Pancreas (tissue), 10 donors: ENCODE measurements around the gene ARHGAP35. TPM values are rescaled to one million over a fixed set of nuclear protein-coding genes. Genes with fewer than 3 reads are reported as not detected.

Experiments used
- ATAC-seq, 4 donors: fragments of 200-7000 bp; cut with Tn5 transposase; one replicate each; pipeline versions ENCODE4 v1.8.0 to v1.9.1; 2020; ENCODE audit warnings: mild to moderate bottlenecking in 4 of 4, moderate library complexity in 4 of 4
- DNase-seq, 6 donors: peaks; one replicate each; pipeline ENCODE4 v3.0.0-alpha.2; 2020
- FAIRE-seq: peaks from 2 replicates; lab custom pipeline; 2012; peaks lifted over from hg19 to GRCh38; lab: Jason Lieb, UNC
- H3K27ac ChIP-seq, 4 donors: fragments of 200-600 bp; sonication (generic); 1 replicate in 3 of 4; 2 replicates in 1 of 4; pipeline versions ENCODE4 v1.5.0 to v1.8.0; 2020
- H3K27me3 ChIP-seq, 4 donors: fragments of 200-600 bp; one replicate each; pipeline ENCODE4 v1.8.0; 2021
- H3K36me3 ChIP-seq, 3 donors: fragments of 200-600 bp; sonication (generic) in 1 of 3; one replicate each; pipeline versions ENCODE4 v1.5.0 to v1.8.0; 2020 to 2021
- H3K4me1 ChIP-seq, 3 donors: fragments of 200-600 bp; one replicate each; pipeline ENCODE4 v1.8.0; 2021
- H3K4me3 ChIP-seq, 4 donors: fragments of 200-600 bp; sonication (generic) in 2 of 4; one replicate each; pipeline versions ENCODE4 v1.5.0 to v1.8.0; 2020 to 2021
- H3K9me3 ChIP-seq, 4 donors: fragments of 200-600 bp; one replicate each; pipeline ENCODE4 v1.8.0; 2021
- CTCF ChIP-seq, 4 donors: fragments of 200-600 bp; sonication (generic) in 3 of 4; IDR thresholded peaks; one replicate each; pipeline versions ENCODE4 v1.5.0 to v1.8.0; 2021; ENCODE audit warnings: antibody characterized with exemption in 4 of 4
- WGBS, 2 donors: extraction: QIAGEN DNeasy Blood & Tissue Kit; methylation state at CpG; one replicate each; pipeline ENCODE4 v1.1.7; 2013; 5-methylcytosine and 5-hydroxymethylcytosine counted together
- intact Hi-C, 3 donors: fragments of 100-400 bp; cut with DNase I; formaldehyde crosslinking; loops; one replicate each; pipeline versions ENCODE4 v1.11.1 to v1.14.2; 2022
- polyA plus RNA-seq, 2 donors: library from polyadenylated mRNA; stranded (reverse); fragments of 200-250 nt; gene quantifications; one replicate each; pipeline ENCODE4 v1.2.3, GENCODE V29; 2013
- total RNA-seq, 6 donors: library from RNA; stranded (reverse); fragmentation: NEBNext Ultra II Directional in 4 of 6; extraction: Animal tissue kit (Norgen Biotek cat#: 25700) in 4 of 6; gene quantifications; one replicate each; pipeline versions ENCODE4 v1.2.1 to v1.2.4, GENCODE V29; 2021 to 2023
- donor health status: healthy with polysubstance abuse.
- donor health status: DM: no; HTN: no; CAD: no; lungs with moderate emphysema.
- donor health status: DM: no; HTN: no; CAD: no.
- donor health status: control.
- donor health status: control.
- donor health status: Bipolar disorder and iron deficiency.
- donor health status: DM: yes; HTN: yes; CAD: no.
- donor health status: DM: no; HTN: no; CAD: no.
- donor health status: DM: no; HTN: no; CAD: no.
- donor health status: DM: yes; HTN: yes; CAD: no.

The ARHGAP35 gene
- total and polyA plus RNA-seq, 8 donors = 8.4 to 26.8 (median 18.9) TPM

- H3K4me3 ChIP-seq = no peak overlapping the region
- H3K9me3 ChIP-seq = no peaks in the 10 kb centered on the region
- 67 to 82% methylated on average over 5 of the region's 5 CpGs for WGBS, 2 donors
- FAIRE-seq = no peak
- intact Hi-C loops = no loop called here
- DNase-seq = no peak
- H3K4me1 ChIP-seq = no peaks in the 10 kb centered on the region
- ATAC-seq = no peak
- no peak overlapping the region for H3K27ac ChIP-seq
- no peak for TF ChIP-seq CTCF (IDR thresholded peaks at IDR 0.05)
- no peaks in the 10 kb centered on the region for H3K36me3 ChIP-seq
- H3K27me3 ChIP-seq = no peaks in the 10 kb centered on the region
These were observed 35.1 kb upstream of the ARHGAP35 start for GRCh38 chr19:46825731-46826055.

GRCh38 chr19:46828484-46828883 lies 32.3 kb upstream of the ARHGAP35 start:
- intact Hi-C loops = no loop called here
- H3K9me3 ChIP-seq = no peaks in the 10 kb centered on the region
- H3K27ac ChIP-seq = no peak overlapping the region
- no peaks in the 10 kb centered on the region for H3K27me3 ChIP-seq
- TF ChIP-seq CTCF (IDR thresholded peaks at IDR 0.05) = no peak
- DNase-seq (no peak), ATAC-seq (no peak), FAIRE-seq (no peak)
- H3K4me1 ChIP-seq = no peaks in the 10 kb centered on the region
- H3K36me3 ChIP-seq = no peaks in the 10 kb centered on the region
- no peak overlapping the region for H3K4me3 ChIP-seq
- 74 to 81% methylated on average over 5 of the region's 5 CpGs for WGBS, 2 donors

- Histone ChIP-seq H3K27me3 (no peaks in the 10 kb centered on the region), H3K4me1 (no peaks in the 10 kb centered on the region), H3K36me3 (no peaks in the 10 kb centered on the region), H3K9me3 (no peaks in the 10 kb centered on the region), H3K27ac (no peak overlapping the region), H3K4me3 (no peak overlapping the region)
- intact Hi-C loops = loop anchor here in 1 of 3 donors (10.0 kb wide), 1 partner anchor 76 kb away; no protein-coding TSS in a partner anchor
- no peak for TF ChIP-seq CTCF (IDR thresholded peaks at IDR 0.05)
- WGBS, 2 donors = 89 to 95% methylated on average over 2 of the region's 2 CpGs
- ATAC-seq = no peak
- no peak for DNase-seq
- FAIRE-seq = no peak
These were observed 29.9 kb upstream of the ARHGAP35 start for GRCh38 chr19:46830864-46831263.

- no peak overlapping the region for H3K27ac ChIP-seq
- DNase-seq (no peak), FAIRE-seq (no peak), ATAC-seq (no peak)
- H3K27me3 ChIP-seq = no peaks in the 10 kb centered on the region
- peaks cover 0 to 8% (median 5%) of the 10 kb centered on the region in 3 donors for H3K36me3 ChIP-seq
- no peak overlapping the region for H3K4me3 ChIP-seq
- WGBS, 2 donors = 67 to 78% methylated on average over 5 of the region's 5 CpGs
- TF ChIP-seq CTCF (IDR thresholded peaks at IDR 0.05) = no peak
- H3K9me3 ChIP-seq = no peaks in the 10 kb centered on the region
- no peaks in the 10 kb centered on the region for H3K4me1 ChIP-seq
- intact Hi-C loops = loop anchor here in 1 of 3 donors (10.0 kb wide), 1 partner anchor 79 kb away; no protein-coding TSS in a partner anchor
These were observed 26.7 kb upstream of the ARHGAP35 start for GRCh38 chr19:46834121-46834520.

GRCh38 chr19:46834984-46835383 lies 25.8 kb upstream of the ARHGAP35 start:
- Histone ChIP-seq H3K4me1 (no peaks in the 10 kb centered on the region), H3K27ac (no peak overlapping the region), H3K36me3 (peaks cover 0 to 8% (median 5%) of the 10 kb centered on the region in 3 donors), H3K4me3 (no peak overlapping the region), H3K9me3 (no peaks in the 10 kb centered on the region), H3K27me3 (no peaks in the 10 kb centered on the region)
- FAIRE-seq (no peak), ATAC-seq (no peak), DNase-seq (no peak)
- WGBS, 2 donors = 80 to 93% methylated on average over 6 of the region's 6 CpGs
- intact Hi-C loops = loop anchor here in 1 of 3 donors (10.0 kb wide), 1 partner anchor 80 kb away; no protein-coding TSS in a partner anchor
- TF ChIP-seq CTCF (IDR thresholded peaks at IDR 0.05) = no peak
